Measurements from ENCODE around the gene RYR1. TPM values are rescaled to one million over a fixed set of nuclear protein-coding genes. Genes with fewer than 3 reads are reported as not detected.
"Not testable (repeated sequence)": the region's sequence is repeated elsewhere in the genome, so short reads cannot be mapped to it uniquely, and the experiment has no call there.

Gene RYR1
- total RNA-seq, 6 experiments from 2014 or later: 0.12 to 1.1 (median 0.49) TPM

DNA sequence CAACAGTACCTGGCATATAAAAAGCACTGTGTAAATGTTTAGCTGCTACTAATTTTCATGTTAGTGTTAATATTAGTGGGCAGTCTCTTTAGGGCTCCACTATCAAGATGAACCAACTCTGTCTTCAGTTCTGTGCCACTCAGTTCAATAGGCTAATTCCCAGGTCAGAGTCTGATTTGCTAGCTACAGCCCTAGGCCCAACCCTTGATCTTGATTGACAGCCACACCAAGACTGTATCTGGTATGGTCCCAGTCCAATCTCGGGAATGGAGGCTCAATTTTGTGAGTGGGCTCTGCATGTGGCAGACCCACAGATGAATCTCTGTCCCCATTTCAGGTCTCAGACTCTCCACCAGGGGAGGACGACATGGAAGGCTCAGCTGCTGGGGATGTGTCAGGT, 138.2 kb downstream of the RYR1 start:
- Histone ChIP-seq H3K27ac (no peak overlapping the region), H3K4me1 (no peaks in the 10 kb centered on the region), H3K27me3 (no peaks in the 10 kb centered on the region), H3K36me3 (no peaks in the 10 kb centered on the region), H3K9me3 (no peaks in the 10 kb centered on the region), H3K4me3 (no peak overlapping the region)
- no peak for ATAC-seq
- 40% methylated on average over 1 of the region's 2 CpGs for WGBS (ENCODE audit: insufficient coverage, low coverage, low lambda C conversion rate, missing lambda C conversion rate)
- intact Hi-C loops (cut with DNase I): no loop called here
- DNase-seq: no peak
- TF ChIP-seq, protein P1, sequence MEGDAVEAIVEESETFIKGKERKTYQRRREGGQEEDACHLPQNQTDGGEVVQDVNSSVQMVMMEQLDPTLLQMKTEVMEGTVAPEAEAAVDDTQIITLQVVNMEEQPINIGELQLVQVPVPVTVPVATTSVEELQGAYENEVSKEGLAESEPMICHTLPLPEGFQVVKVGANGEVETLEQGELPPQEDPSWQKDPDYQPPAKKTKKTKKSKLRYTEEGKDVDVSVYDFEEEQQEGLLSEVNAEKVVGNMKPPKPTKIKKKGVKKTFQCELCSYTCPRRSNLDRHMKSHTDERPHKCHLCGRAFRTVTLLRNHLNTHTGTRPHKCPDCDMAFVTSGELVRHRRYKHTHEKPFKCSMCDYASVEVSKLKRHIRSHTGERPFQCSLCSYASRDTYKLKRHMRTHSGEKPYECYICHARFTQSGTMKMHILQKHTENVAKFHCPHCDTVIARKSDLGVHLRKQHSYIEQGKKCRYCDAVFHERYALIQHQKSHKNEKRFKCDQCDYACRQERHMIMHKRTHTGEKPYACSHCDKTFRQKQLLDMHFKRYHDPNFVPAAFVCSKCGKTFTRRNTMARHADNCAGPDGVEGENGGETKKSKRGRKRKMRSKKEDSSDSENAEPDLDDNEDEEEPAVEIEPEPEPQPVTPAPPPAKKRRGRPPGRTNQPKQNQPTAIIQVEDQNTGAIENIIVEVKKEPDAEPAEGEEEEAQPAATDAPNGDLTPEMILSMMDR (IDR thresholded peaks at IDR 0.05): no peak
- no peak for TF ChIP-seq POLR2A (IDR thresholded peaks at IDR 0.05)

DNA sequence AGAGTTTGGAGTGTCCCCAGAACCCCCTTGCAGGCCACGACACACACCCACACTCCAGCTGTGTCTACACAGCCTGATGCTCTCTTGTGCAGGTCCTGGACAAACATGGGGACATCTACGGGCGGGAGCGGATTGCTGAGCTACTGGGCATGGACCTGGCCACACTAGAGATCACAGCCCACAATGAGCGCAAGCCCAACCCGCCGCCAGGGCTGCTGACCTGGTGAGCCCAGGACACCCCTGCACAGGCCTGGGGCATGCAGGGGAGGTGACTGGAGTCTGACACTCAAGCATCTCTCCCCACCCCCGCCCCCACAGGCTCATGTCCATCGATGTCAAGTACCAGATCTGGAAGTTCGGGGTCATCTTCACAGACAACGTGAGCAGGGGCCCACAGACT, 144.3 kb downstream of the RYR1 start:
- TF ChIP-seq, protein P1 (IDR thresholded peaks at IDR 0.05): no peak
- TF ChIP-seq POLR2A (IDR thresholded peaks at IDR 0.05): no peak
- intact Hi-C loops (cut with DNase I): no loop called here
- no peaks in the 10 kb centered on the region for H3K4me1 ChIP-seq
- DNase-seq (no peak), ATAC-seq (peak in 1 of 4 donors; percentile 23)
- WGBS (ENCODE audit: insufficient coverage, low coverage, low lambda C conversion rate, missing lambda C conversion rate): no CpG with 5 or more reads among the region's 11 CpGs
- no peaks in the 10 kb centered on the region for H3K36me3 ChIP-seq
- no peaks in the 10 kb centered on the region for H3K27me3 ChIP-seq
- no peaks in the 10 kb centered on the region for H3K9me3 ChIP-seq
- no peak overlapping the region for H3K27ac ChIP-seq
- no peak overlapping the region for H3K4me3 ChIP-seq

DNA sequence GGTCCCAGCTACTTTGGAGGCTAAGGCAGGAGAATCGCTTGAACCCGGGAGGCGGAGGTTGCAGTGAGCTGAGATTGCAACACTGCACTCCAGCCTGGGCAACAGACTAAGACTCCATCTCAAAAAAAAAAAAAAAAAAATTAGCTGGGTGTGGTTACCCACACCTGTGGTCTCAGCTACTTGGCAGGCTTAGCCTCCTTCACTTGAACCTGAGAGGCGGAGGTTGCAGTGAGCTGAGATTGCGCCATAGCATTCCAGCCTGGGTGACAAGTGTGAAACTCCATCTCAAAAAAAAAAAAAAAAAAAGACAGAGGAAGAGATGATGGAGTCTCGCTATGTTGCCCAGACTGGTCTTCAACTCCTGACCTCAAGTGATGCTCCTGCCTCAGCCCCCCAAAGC, 145.8 kb downstream of the RYR1 start:
- ATAC-seq; H3K36me3 ChIP-seq; H3K27ac ChIP-seq; H3K4me1 ChIP-seq; H3K9me3 ChIP-seq; intact Hi-C loops (cut with DNase I); H3K27me3 ChIP-seq; H3K4me3 ChIP-seq; DNase-seq: not testable (repeated sequence)
- 75% methylated on average over 5 of the region's 6 CpGs for WGBS (ENCODE audit: insufficient coverage, low coverage, low lambda C conversion rate, missing lambda C conversion rate)

DNA sequence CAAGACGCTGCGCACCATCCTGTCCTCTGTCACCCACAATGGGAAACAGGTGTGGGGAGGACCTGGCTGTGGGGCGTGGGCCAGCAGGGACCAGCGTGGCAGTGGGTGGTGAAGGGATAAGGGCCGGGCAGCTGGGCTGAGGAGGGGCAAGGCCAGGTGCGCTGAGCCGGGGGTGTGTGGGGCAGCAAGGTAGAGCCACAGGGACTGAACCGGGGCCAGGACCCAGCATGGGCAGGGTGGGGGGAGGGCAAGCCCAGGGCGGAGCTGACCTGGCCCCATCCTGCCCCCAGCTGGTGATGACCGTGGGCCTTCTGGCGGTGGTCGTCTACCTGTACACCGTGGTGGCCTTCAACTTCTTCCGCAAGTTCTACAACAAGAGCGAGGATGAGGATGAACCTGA, 146.6 kb downstream of the RYR1 start:
- intact Hi-C loops (cut with DNase I): no loop called here
- ATAC-seq: peak in 1 of 4 donors; percentile 34

DNA sequence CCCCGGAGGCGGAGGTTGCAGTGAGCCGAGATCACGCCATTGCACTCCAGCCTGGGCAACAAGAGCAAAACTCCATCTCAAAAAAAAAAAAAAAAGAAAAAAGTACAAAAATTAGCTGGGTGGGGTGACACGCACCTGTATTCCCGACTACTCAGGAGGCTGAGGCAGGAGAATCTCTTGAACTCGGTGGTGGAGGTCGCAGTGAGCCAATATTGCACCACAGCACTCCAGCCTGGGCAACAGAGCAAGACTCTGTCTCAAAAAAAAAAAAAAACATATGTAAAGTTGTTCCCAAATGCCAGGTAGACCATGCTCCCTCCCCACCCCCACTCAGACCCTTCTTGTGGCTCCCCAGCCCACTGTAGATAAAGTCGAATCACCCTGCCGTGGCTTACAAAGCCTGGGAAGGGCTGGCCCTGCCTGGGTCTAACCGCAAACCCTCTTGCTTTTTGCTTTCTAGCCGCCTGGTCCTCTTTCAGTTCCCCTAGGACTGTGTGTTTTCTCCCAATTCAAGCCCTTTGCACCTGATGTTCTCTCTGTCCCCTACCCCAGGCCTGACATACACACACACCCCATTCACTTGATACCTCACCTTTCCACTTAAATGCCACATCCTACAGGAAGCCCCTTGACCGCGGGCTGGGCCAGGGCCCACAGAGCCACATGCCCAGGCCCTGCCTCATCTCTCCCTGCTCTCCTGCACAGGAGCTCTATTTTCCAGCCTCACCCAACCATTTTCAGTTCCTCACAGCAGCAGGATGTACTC, 149.9 kb downstream of the RYR1 start:
- Histone ChIP-seq H3K9me3 (no peaks in the 10 kb centered on the region), H3K36me3 (no peaks in the 10 kb centered on the region), H3K4me1 (no peaks in the 10 kb centered on the region), H3K4me3 (no peak overlapping the region), H3K27ac (no peak overlapping the region), H3K27me3 (no peaks in the 10 kb centered on the region)
- intact Hi-C loops (cut with DNase I): no loop called here
- TF ChIP-seq POLR2A (IDR thresholded peaks at IDR 0.05): no peak
- TF ChIP-seq, protein P1 (IDR thresholded peaks at IDR 0.05): no peak
- 80% methylated on average over 10 of the region's 14 CpGs for WGBS (ENCODE audit: insufficient coverage, low coverage, low lambda C conversion rate, missing lambda C conversion rate)
- ATAC-seq (peak in 1 of 4 donors; percentile 12), DNase-seq (no peak)

More for the DNA sequence above, 146.6 kb downstream of the RYR1 start:
- no peaks in the 10 kb centered on the region for H3K9me3 ChIP-seq
- no peak overlapping the region for H3K27ac ChIP-seq
- no peaks in the 10 kb centered on the region for H3K36me3 ChIP-seq
- TF ChIP-seq POLR2A (IDR thresholded peaks at IDR 0.05): no peak
- TF ChIP-seq, protein P1 (IDR thresholded peaks at IDR 0.05): no peak
- no peak overlapping the region for H3K4me3 ChIP-seq
- H3K27me3 ChIP-seq: no peaks in the 10 kb centered on the region
- 86% methylated on average over 4 of the region's 15 CpGs for WGBS (ENCODE audit: insufficient coverage, low coverage, low lambda C conversion rate, missing lambda C conversion rate)
- DNase-seq: no peak
- H3K4me1 ChIP-seq: no peaks in the 10 kb centered on the region

All from right lobe of liver (tissue), 6 donors.